Non-pigmented ciliary epithelial cell (primary cell): ENCODE results near the gene CAMTA1.

ENCODE experiments used
- DNase-seq: peaks from one replicate; pipeline ENCODE4 v3.0.0-alpha.2; 2010; ENCODE audit warnings: low read depth

The CAMTA1 gene

DNA sequence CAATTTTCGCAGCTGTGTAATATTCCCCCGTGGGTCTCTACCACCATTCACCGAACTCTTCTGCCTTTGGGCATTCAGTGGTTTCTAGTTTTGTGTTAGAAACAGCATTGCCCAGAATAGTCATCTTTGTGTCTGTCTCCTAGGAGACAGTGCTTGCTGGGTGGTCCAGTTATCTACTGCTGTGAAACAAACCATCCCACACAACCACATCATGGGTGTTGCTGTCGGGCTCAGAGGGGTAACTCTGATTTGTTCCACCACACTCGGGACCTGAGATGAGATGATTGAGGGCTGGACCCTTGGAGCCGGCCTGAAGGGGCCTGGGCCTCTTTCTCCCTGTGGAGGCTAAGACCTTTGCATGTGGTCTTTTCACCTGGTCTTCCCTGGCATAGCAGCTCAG is 558.6 kb downstream of the CAMTA1 start:
- no peak for DNase-seq

DNA sequence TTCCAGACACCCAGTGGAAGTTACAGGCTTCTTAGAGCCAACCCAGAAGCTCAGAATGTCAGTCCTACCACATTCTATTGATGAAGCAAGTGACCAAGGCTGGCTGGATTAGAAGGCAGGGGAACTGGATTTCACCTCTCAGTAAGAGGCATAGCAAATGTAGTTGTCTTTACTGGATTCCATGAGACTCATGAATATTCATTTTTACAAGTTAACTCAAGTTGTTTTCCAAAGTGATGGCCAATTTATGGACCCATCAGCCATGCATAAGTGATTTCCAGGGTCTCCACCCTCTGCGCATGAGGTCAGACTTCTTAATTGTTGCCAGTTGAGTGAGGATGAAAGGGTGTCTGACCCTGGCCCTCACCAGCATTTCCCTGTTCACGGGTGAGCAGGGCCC is 559.0 kb downstream of the CAMTA1 start:
- no peak for DNase-seq

DNA sequence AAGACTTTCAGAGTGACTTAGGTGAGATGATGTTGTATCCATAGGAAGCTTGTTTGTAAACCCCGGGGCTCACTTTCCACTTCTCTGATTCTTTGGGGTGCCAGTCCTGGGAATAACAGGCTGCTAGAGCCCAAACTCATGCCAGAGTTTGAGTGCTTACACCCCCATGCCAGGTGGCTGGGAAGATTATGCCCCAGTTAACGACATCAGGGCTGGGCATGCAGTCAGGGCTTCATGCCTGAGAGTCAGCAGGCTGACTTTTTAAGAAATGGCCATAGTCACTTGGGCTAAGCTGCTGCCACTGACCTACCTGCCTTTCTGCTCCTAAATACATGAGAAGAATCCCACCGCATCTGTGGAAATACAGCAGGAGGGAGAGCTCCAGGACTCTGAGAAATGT is 560.3 kb downstream of the CAMTA1 start:
- no peak for DNase-seq

DNA sequence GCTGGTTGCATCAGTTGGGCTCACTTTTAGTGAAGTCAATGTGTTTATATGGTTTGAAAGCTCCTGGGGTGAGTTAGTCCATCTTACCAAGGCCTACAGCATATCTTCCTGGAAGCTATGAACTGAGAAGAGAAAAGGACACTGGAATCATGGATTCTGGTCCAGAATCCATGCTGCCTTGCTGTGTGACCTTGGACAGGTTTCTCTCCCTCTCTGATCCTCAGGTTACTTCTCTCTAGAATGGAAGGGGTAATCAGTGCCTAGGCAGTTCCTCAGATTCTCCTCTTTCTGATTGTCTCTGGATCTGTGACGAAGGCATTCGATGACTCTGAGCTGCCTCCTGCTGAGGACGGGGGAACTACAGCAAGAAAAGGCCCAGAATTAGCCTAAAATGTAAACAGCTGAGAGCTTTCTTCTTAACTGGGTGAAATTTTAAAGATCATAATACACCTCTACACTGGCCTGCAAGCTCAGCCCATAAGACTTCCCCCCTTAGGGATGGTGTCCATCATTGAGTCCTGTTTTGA is 560.9 kb downstream of the CAMTA1 start:
- no peak for DNase-seq

DNA sequence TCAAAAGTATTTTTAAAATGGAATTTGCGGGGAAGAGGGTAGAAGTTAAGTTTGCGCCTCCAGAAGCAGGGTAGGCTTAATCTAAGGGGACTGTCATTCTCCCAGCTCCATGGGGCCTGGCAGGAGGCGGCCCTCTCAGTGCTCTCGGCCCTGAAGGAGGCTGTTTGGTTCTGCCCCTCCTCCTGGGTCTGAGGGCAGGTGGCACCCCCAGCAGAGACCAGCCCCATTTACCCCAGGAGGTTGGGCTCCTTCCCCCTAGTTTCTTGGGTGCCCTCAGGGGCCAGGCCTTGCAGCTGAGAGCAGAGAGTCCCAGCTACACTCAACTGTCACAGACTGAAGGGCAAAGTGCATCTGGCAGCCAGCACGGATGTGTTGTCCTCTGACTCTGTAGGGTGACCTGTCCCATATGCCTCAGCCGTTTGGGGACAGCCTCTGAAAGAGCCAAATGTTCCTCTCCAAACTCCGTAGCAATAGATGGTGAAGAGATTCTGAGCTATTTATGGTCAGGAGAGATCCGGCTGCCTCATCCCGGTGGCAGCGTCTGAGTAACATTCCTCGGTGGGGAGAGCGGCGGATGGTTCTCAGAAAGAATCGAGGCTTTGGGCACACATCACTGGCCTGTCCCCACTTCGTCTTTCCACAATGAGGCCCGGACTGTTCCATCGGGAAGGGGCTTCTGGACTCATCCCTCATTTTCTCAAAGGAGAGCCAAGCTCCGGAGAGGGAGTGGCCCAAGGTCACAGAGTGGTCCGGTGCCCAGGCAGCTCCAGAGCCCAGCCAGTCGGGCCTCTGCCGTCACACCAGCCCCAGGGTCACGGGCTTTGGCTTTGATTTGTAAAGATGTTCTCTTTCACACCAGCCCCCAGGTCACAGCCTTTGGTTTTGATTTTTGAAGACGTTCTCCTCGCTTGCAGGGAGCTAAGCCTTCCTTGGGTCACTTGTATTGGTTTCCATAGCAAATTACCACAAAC is 561.6 kb downstream of the CAMTA1 start:
- DNase-seq = no peak

DNA sequence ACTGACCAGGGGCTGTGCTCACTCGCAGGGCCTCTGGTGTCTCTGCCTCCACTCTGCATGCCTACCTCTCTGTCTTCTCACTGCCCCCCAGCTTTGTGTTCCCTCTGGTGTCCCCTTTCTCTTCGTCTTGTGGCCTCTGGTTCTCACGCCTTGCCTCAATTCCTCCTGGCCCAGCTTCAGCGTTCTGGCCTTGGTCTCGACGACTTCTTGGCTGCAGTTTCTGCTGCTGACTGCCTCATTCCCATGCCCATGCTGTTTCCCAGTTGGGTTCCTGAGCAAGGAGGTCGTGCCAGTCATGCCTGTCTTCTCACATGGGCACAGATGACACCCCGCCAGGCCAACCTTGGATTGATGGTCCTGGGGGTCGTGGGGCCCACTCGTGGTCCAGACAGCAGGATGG is 562.8 kb downstream of the CAMTA1 start:
- no peak for DNase-seq

DNA sequence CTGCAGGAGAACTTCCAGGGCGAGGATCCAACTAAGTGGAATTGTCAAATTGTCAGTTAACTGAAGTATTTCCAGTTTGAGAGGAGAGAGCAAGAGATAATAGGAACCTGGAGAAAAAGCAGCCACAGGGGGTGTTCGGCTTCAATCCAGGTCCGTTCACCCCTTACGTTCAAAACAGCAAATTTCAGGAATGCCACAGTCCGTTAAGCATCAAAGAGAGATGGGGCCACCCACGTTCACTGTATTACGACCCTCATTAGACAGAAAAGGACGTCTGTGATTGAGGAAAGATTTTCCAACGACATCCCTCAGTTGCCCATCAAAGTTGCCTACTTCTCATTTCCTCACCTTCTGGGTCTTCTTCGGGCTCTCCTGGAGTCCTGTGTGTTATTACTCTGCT is 563.3 kb downstream of the CAMTA1 start:
- no peak for DNase-seq

DNA sequence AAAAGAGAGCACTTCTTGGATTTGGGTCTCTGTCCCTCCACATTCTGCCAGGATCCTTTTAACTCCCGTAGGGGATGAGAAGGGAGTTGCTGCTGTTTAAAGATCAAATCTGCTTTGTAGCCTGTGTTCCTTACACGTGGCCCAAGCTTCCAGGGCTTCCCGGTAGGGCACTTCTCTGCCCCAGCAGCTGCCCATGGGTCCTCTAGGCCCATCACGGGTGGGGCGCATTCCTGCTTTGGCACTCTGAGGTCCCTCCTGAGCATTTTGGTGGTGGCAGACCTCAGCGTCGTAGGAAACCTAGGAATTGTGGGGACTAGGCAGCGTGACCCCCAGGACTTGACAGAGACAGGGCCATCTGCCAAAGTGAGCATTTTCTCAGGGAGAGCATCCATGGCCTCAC is 565.5 kb downstream of the CAMTA1 start:
- no peak for DNase-seq

DNA sequence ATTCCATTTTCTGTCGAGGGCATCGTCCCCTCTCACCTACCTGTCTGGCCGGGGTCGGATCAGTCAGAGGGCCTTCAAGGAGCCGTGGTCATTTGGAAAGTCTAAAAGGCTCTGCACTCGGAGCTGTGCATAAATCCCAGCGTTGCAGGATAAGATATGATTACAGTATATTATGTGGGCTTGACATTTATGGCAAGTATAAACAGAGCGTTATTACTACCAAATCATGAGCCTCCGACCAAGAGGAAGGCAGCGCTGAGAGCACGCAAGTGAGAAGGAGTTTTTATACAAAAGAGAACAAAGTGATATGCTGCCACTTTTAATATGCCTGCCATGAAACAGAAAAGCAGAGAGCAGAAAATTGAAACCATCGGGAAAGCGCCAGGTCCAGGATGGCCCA is 566.4 kb downstream of the CAMTA1 start:
- DNase-seq = no peak

DNA sequence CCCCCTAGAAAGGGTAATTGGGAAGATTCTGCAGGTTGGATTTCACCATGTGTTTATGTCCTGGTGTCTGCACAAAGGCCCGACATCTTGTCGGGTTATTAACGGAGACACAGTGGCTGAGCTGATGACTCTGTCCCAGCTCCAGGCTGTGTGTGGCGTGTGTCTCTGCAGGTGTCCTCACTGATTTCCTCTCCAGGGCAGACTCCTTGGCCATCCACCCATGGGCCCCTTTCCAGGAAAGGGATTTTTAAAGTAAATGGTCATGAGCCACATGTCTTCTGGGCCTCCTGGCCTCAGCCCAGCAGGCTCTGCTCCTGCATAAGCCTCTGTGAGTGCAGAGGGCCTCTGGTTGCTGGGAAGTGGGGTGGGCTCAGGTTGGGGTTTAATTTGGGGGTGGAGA is 567.1 kb downstream of the CAMTA1 start:
- no peak for DNase-seq

DNA sequence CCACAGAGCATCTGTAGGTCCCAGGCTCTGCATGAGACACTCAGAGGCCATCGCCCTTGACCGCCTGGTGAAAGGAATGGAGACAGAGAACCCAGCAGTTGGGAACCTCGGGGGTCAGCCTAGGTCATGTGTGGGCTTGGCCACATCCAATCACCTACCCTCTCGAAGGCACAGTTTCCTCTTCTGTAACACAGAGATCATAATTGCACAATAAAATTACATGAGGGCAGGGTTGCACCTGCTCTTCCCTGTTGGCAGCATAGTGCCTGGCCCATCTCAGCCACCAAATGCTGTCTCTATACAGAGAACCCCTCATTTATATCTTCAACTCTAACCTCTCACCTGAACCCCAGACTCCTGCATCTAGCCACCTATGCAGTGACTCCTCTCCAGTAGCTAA is 567.7 kb downstream of the CAMTA1 start:
- no peak for DNase-seq

DNA sequence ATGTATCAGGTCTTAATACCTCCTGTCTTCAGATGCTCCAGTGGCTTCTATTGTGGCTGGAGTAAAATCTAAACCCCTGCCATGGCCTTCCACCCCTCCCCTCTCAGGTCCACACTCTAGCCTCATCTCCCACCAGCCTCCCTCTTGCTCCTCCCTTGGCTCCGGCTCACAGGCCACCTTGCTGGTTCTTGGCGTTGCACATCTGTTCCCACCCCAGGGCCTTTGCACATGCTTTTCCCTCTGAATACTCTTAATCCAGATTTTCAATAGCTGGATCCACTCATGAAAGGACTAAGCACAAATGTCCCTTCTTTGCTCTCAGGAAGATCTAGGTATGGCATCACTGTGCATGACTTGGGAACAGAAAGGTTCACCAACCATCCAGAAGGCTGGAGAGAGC is 570.4 kb downstream of the CAMTA1 start:
- DNase-seq = no peak

DNA sequence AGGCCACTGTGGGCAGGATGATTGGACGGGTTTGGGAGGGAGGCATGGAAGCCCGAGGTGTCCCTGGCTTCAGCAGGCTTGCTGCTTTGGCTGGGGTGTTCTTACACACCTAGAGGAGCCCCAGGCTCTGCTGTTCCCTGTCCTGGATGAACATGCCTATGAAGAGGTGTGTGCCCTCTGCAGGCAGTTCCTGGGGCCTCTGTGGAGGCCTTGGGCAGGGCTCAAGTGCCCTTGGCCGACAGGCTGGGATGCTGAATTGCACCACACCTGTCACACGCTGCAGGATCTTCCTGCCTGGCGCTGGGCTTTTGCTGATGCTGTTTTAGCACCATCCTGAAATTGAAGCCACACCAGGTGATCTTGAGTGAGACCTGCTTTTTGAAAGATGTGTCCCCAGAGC is 570.8 kb downstream of the CAMTA1 start:
- DNase-seq = no peak

DNA sequence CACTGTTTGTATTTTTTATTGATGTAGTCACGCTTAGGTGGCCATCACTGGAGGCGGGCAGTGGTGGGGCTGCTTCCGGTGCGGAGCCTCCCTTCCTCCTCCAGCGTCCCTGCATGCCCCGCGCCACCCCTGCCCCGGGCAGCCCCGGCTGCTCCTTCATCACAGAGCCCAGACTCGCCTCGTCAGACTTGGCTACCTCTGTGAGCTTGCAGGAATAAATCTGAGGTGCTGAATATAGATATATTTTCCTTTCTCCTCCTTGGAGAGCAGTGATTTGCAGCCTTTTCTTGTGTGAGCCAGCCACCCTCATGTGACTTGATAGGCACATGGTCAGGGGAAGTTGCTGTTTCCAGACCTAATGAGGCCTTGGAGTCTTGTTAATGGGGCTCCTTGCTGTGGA is 573.2 kb downstream of the CAMTA1 start:
- no peak for DNase-seq

DNA sequence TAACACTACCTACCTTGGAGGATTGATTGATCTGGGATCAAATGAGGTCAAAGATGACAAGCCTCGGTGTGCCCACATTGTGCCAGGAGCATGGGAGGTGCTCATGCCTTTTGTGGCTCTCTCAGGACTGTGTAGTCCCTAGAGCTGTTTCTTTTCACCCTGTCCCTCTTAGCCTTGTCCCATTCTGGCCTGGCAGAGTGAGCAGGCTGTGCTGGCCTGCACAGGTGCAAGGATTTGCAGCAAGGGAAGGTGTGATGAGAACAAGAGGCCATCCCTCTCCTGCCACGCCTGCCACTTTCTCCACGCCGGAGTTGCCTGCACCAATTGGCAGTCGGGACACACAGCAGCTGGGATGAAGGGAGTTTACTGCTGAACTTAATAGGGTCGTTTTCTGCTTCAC is 575.3 kb downstream of the CAMTA1 start:
- no peak for DNase-seq

DNA sequence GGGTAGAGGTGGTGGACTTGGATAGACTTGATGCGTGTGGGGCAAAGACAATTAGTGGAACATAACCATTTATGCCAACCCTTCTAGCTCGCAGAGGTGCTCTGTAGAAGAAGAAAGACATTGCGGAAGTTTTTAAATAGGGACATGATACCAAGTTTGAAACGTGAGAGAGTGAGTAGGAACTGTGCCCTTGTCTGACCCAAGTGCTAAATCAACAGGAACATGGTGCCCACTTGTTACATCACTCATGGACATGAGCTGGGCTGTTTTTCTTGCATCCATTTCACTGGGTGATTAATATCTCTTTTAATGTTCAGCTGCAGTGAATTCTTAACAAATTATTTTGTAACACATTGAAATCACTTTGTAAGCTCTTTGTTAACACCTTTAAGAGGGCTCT is 577.7 kb downstream of the CAMTA1 start:
- no peak for DNase-seq

DNA sequence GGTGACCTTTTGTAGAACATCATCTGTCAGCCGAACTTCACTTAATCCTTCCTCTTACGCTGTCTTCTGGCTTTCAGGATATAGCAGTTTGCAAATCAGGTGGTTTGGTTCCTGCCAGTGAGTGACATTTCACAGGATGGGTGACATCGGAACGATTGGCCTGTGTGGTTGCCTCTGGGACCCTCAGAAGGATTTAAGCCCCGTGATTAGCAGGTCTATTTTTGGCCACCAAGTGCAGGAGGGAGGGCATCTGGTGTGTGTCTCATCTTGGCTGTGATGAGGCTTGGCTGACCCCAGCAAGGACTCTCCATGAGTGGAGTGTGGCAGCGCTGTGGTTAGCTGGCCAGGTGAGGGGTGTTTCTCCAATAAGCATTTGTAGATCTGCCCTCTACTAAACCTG is 578.2 kb downstream of the CAMTA1 start:
- no peak for DNase-seq

DNA sequence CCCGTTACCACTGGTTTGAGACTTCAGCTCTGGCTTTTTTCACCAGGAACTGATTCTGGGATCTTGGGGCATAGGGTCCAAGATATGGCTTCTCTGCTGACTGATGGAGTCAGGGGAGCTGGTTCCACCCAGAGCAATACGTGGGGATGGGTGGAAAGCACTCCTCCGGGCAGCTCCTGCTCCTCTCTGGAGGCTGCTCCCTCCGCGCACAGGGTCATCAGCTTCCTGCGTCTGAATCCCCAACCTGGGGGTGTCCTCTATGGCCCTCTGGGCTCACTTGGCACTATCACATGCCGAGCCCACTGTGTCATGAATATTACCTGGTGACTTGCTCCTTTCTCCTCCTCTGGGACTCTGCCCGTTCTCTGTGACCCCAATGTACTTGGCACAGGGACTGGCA is 580.5 kb downstream of the CAMTA1 start:
- DNase-seq = no peak

DNA sequence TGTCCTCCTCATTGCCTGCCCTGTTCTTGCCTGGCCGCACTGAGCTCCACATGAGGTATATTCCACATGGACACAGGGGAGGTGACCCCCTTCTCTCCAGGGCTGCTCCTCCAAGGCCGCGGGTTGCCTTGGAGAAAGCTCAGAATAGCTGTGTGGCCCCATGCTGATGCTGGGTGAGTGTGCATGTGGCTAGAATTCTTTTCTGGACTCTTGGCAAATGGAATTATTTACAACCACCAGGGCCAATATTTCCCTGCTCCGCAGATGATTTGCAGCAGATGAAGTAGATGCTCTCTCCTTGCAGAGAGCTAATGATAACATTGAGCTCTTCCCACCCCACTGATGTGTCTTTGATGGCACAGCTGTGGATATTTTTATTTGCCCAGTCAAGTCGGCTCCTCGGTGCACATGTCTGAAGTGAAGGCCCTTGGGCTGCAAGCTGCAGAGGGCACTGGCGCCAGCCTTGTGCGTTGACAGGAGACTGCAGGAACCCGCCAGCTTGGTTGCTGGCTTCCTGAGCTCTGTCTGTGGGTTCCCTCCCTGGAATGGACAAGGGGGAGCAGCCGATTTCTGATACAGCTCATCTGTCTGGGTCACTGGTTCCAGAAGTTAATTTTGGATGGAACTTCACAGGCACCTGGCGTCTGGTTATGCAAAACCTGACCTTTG is 581.2 kb downstream of the CAMTA1 start:
- DNase-seq = no peak

DNA sequence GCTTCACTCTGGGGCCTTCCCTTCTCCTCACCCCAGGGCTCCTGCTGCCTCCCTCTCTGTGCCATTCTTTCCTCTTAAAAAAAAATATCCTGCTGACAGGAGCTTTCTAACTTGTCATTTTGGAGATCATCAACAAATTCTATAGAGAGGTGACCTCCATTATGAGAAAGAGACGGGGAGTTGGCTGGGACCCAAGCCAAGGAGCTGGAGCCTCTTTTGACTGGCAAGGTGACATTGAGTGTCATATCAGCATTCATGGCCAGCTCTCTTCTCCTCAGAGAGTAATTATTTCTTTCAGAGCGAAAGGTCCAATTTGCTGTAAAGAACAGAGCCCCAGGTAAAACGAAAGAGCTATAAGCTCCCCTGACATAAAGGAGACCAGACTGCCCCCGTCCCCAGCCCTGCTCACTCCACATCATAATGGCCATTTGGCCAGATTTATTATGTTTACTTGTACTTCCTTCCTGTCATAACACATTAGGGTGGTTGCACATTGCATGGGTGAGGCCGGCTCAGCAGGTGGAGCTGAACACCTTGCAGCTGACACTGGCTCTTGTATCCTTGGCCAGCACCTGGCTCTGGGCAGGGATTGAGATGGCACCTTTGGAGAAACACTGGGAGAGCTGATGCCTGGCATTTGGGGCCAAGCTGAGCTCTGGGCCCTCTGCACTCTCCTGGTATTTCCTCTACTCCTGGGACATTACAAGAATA is 581.9 kb downstream of the CAMTA1 start:
- DNase-seq = no peak

DNA sequence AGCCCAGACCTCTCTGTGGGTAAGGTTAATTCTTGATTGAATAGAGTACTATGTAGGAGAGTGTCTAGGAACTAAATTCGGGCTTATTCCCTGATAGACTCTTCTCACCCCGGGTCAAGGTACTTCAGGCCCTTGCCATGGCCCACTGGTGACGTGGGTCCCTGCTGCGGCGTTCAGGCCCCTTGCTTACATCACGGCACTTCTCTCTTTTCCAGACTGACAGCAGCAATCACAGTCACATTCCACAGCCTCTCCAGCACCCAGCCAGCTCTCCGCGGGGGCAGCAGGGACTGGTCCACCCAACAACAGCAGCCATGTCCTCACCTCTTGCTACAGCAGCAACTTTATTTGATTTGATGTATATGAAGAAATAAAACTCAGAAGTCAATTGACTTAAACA is 584.6 kb downstream of the CAMTA1 start:
- no peak for DNase-seq

DNA sequence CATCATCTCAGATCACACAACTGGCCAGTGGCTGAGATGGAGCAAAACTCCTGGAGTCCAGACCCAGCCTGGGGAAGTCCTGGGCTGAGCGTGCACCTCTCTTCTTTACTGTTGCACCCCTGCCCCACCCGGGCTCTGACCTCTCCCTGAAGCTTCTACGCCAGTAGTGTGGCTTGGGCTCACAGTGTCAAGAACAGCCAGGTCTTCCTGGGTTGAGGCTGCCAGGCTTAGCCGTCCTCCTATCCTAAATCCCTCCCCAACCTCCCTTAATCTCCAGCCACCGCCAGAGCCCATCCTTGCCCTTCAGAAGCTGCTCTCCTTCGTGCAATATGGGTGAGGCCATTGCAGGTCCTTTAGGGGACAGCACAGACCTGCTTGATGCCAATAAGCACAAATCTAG is 586.7 kb downstream of the CAMTA1 start:
- DNase-seq = no peak
